Liver (tissue), 9 donors: ENCODE measurements around the gene C1QTNF4. TPM values are rescaled to one million over a fixed set of nuclear protein-coding genes. Genes with fewer than 3 reads are reported as not detected.

ENCODE experiments used
- DNase-seq: peaks from one replicate; pipeline ENCODE4 v3.0.0-alpha.2; 2017; ENCODE audit warnings: low spot score
- H3K27ac ChIP-seq, 2 donors: one replicate each; pipeline ENCODE4 v1.7.0; 2013; ENCODE audit warnings: inconsistent platforms in 2 of 2, low read length in 2 of 2, control low read depth in 1 of 2, low read depth in 1 of 2, mild to moderate bottlenecking in 1 of 2
- H3K27me3 ChIP-seq, 4 donors: one replicate each; pipeline versions ENCODE4 v1.6.1 to v1.7.0; 2013; ENCODE audit warnings: low read length in 3 of 4, inconsistent platforms in 1 of 4, mild to moderate bottlenecking in 1 of 4, moderate library complexity in 1 of 4; ENCODE audit not compliant: control insufficient read depth in 4 of 4, insufficient read depth in 4 of 4
- H3K36me3 ChIP-seq, 4 donors: one replicate each; pipeline versions ENCODE4 v1.6.1 to v1.7.0; 2013; ENCODE audit warnings: low read length in 3 of 4, mild to moderate bottlenecking in 3 of 4, low read depth in 1 of 4, moderate library complexity in 1 of 4; ENCODE audit not compliant: control insufficient read depth in 4 of 4, insufficient read depth in 3 of 4
- H3K4me1 ChIP-seq, 4 donors: one replicate each; pipeline versions ENCODE4 v1.6.1 to v1.7.0; 2013; ENCODE audit warnings: low read length in 3 of 4, mild to moderate bottlenecking in 3 of 4, moderate library complexity in 1 of 4; ENCODE audit not compliant: control insufficient read depth in 4 of 4, insufficient read depth in 4 of 4
- H3K4me3 ChIP-seq, 3 donors: one replicate each; pipeline versions ENCODE4 v1.6.1 to v1.7.0; 2013; ENCODE audit warnings: low read length in 3 of 3, control low read depth in 1 of 3, low read depth in 1 of 3, mild to moderate bottlenecking in 1 of 3
- H3K9ac ChIP-seq, 2 donors: one replicate each; pipeline ENCODE4 v1.7.0; 2013; ENCODE audit warnings: low read length in 2 of 2, mild to moderate bottlenecking in 2 of 2, moderate library complexity in 2 of 2, control low read depth in 1 of 2, low read depth in 1 of 2
- H3K9me3 ChIP-seq, 4 donors: one replicate each; pipeline versions ENCODE4 v1.6.1 to v1.7.0; 2013; ENCODE audit warnings: low read length in 3 of 4; ENCODE audit not compliant: control insufficient read depth in 4 of 4
- CTCF ChIP-seq: fragments of 150-350 bp; IDR thresholded peaks from 2 replicates; pipeline ENCODE4 v1.5.1; 2017; ENCODE audit warnings: improper control_type of control experiment, low read depth, low read length; ENCODE audit not compliant: missing input control
- FOXA1 ChIP-seq: IDR thresholded peaks from 2 replicates; pipeline ENCODE4 v1.6.1; 2016; ENCODE audit warnings: antibody characterized with exemption
- MAX ChIP-seq: IDR thresholded peaks from 2 replicates; pipeline ENCODE4 v1.6.1; 2016; ENCODE audit warnings: antibody characterized with exemption
- RAD21 ChIP-seq, 2 donors: IDR thresholded peaks; 2 replicates each; pipeline ENCODE4 v1.6.1; 2016; ENCODE audit warnings: antibody characterized with exemption in 2 of 2, mild to moderate bottlenecking in 2 of 2
- REST ChIP-seq: IDR thresholded peaks from 2 replicates; pipeline ENCODE4 v1.6.1; 2016; ENCODE audit warnings: antibody characterized with exemption, mild to moderate bottlenecking
- RXRA ChIP-seq, 2 donors: IDR thresholded peaks; 2 replicates each; pipeline ENCODE4 v1.6.1; 2017 to 2018; ENCODE audit warnings: antibody characterized with exemption in 2 of 2, mild to moderate bottlenecking in 1 of 2
- TAF1 ChIP-seq: conservative IDR thresholded peaks from 2 replicates; pipeline ENCODE4 v1.6.1; 2016; ENCODE audit warnings: antibody characterized with exemption, mild to moderate bottlenecking
- YY1 ChIP-seq: IDR thresholded peaks from 2 replicates; pipeline ENCODE4 v1.6.1; 2016; ENCODE audit warnings: antibody characterized with exemption, mild to moderate bottlenecking
- WGBS: extraction: QIAGEN DNeasy Blood & Tissue Kit; methylation state at CpG from one replicate; pipeline ENCODE4 v1.1.7; 2013; 5-methylcytosine and 5-hydroxymethylcytosine counted together
- polyA plus RNA-seq, 2 donors: library from polyadenylated mRNA; stranded (reverse) in 1 of 2; unstranded in 1 of 2; fragments of 200-250 nt in 1 of 2; fragments of >200 nt in 1 of 2; fragmentation: Nextera tagmentation in 1 of 2; extraction: Ambion mirVana in 1 of 2; gene quantifications; one replicate each; pipeline versions ENCODE4 v1.2.1 to v1.2.3, GENCODE V29; 2013 to 2015
- total RNA-seq, 2 donors: library from RNA; depleted of rRNA; stranded (reverse); fragments of >200 nt; gene quantifications; one replicate each; pipeline ENCODE4 v1.2.3, GENCODE V29; 2014
- donor health status: healthy.
- donor health status: healthy.
- donor health status: healthy.
- donor health status: healthy.
- donor health status: healthy.

Gene C1QTNF4
- total and polyA plus RNA-seq, 4 donors = 0.08 to 1.8 (median 0.32) TPM

GRCh38 chr11:47552566-47553405, 41.4 kb downstream of the C1QTNF4 start, which contains the start of gene CELF1 (continued):
- TF ChIP-seq RAD21 (IDR thresholded peaks at IDR 0.05) = peak; percentile 46 to 61
- no peak for TF ChIP-seq MAX

- H3K4me1 ChIP-seq = peaks cover 16 to 32% (median 27%) of the 10 kb centered on the region in 4 donors
- WGBS = 1% methylated on average over 22 of the region's 22 CpGs
Measured at GRCh38 chr11:47552056-47552565, 42.1 kb downstream of the C1QTNF4 start.

More at GRCh38 chr11:47552056-47552565, 42.1 kb downstream of the C1QTNF4 start:
- Histone ChIP-seq H3K27ac (peak overlapping the region; percentile 93 to 96), H3K9me3 (no peaks in the 10 kb centered on the region), H3K36me3 (no peaks in the 10 kb centered on the region), H3K4me3 (peak overlapping the region; percentile 84 to 96 (median 85)), H3K27me3 (no peaks in the 10 kb centered on the region), H3K9ac (peak overlapping the region; percentile 93 to 96)
- no peak for TF ChIP-seq RXRA (IDR thresholded peaks at IDR 0.05)
- TF ChIP-seq YY1 = peak; percentile 10
- peak; percentile 25 for TF ChIP-seq REST
- TF ChIP-seq FOXA1 = no peak
- no peak for TF ChIP-seq CTCF
- no peak for TF ChIP-seq TAF1
- no peak for DNase-seq
